GM12878 (cell line): ENCODE data around the gene AGAP1. TPM values are rescaled to one million over a fixed set of nuclear protein-coding genes. Genes with fewer than 3 reads are reported as not detected.

ENCODE experiments used
- ATAC-seq: fragments of 200-7000 bp; cut with Tn5 transposase; 3 replicates; pipeline ENCODE4 v1.9.1; 2020; ENCODE audit warnings: mild to moderate bottlenecking, moderate library complexity
- BruUV-seq: library from RNA; stranded (reverse); fragments of 400-500 nt; replicated peaks from 2 replicates; lab custom pipeline; 2021; lab: Mats Ljungman, UMichigan
- CTCF ChIA-PET: fragments of 300-600 bp; sonication (Branson Sonifier 250); formaldehyde crosslinking; extraction: SDS; loops from one replicate; lab custom pipeline; 2021; ENCODE audit warnings: inconsistent platforms; lab: Yijun Ruan, JAX
- POLR2A ChIA-PET: fragments of 350-600 bp; formaldehyde crosslinking; extraction: SDS; loops from one replicate; lab custom pipeline; 2021; ENCODE audit warnings: inconsistent platforms; lab: Charles Lee
- RAD21 ChIA-PET: fragments of 300-600 bp; sonication (Branson Sonifier 250); formaldehyde crosslinking; loops from one replicate; lab custom pipeline; 2023; ENCODE audit warnings: antibody characterized with exemption; ENCODE audit not compliant: unreplicated experiment; lab: Charles Lee
- SMC1A ChIA-PET: fragments of 300-600 bp; sonication (Branson Sonifier 250); formaldehyde crosslinking; loops from one replicate; lab custom pipeline; 2023; ENCODE audit not compliant: unreplicated experiment, uncharacterized antibody; lab: Charles Lee
- DNase-seq: peaks from one replicate; pipeline ENCODE4 v3.0.0-alpha.2; 2011; ENCODE audit warnings: low read depth, low spot score
- FAIRE-seq: peaks from 3 replicates; lab custom pipeline; 2011; peaks lifted over from hg19 to GRCh38; lab: Jason Lieb, UNC
- H2AFZ ChIP-seq: 2 replicates; pipeline ENCODE4 v1.6.0; 2011; ENCODE audit warnings: low read depth, low read length, control low read depth; ENCODE audit not compliant: control insufficient read depth
- H3K27ac ChIP-seq: 2 replicates; pipeline ENCODE4 v1.5.1; 2011; ENCODE audit warnings: control low read depth; ENCODE audit not compliant: control insufficient read depth, insufficient read depth
- H3K27me3 ChIP-seq, 2 experiments: replicated peaks in 1 of 2; 2 replicates each; pipeline versions ENCODE4 v1.6.0 to v1.6.1; 2011; ENCODE audit warnings: low read length in 1 of 2; ENCODE audit not compliant: control insufficient read depth in 2 of 2, insufficient read depth in 2 of 2
- H3K36me3 ChIP-seq, 2 experiments: 2 replicates each; pipeline ENCODE4 v1.5.1; 2011; ENCODE audit warnings: low read length in 1 of 2; ENCODE audit not compliant: control insufficient read depth in 2 of 2, insufficient read depth in 2 of 2
- H3K4me1 ChIP-seq: 2 replicates; pipeline ENCODE4 v1.6.1; 2011; ENCODE audit warnings: mild to moderate bottlenecking, low read length, moderate library complexity, mixed read lengths; ENCODE audit not compliant: control insufficient read depth, insufficient read depth
- H3K4me2 ChIP-seq: 2 replicates; pipeline ENCODE4 v1.6.0; 2011; ENCODE audit warnings: control low read depth; ENCODE audit not compliant: control insufficient read depth, insufficient read depth
- H3K4me3 ChIP-seq: fragments of 200-600 bp; sonication (generic); 2 replicates; pipeline ENCODE4 v1.5.1; 2016
- H3K79me2 ChIP-seq: 2 replicates; pipeline ENCODE4 v1.6.0; 2011; ENCODE audit warnings: low read length; ENCODE audit not compliant: control insufficient read depth, insufficient read depth
- H3K9ac ChIP-seq: 2 replicates; pipeline ENCODE4 v1.8.0; 2011; ENCODE audit warnings: low read length, control low read depth, mixed read lengths; ENCODE audit not compliant: control insufficient read depth, insufficient read depth
- H3K9me3 ChIP-seq: replicated peaks from 3 replicates; pipeline ENCODE4 v1.5.1; 2011; ENCODE audit warnings: mild to moderate bottlenecking, low read length; ENCODE audit not compliant: control insufficient read depth, insufficient read depth
- H4K20me1 ChIP-seq: 2 replicates; pipeline ENCODE4 v1.6.0; 2011; ENCODE audit not compliant: control insufficient read depth, insufficient read depth
- CHD1 ChIP-seq: IDR thresholded peaks from 2 replicates; pipeline ENCODE4 v1.6.1; 2012; ENCODE audit warnings: low read depth, low read length, improper control_type of control experiment
- DPF2 ChIP-seq: fragments of 450-650 bp; IDR thresholded peaks from 2 replicates; pipeline ENCODE4 v1.6.1; 2017; ENCODE audit warnings: mild to moderate bottlenecking
- KAT2A ChIP-seq: conservative IDR thresholded peaks from 2 replicates; pipeline ENCODE4 v1.6.1; 2011; ENCODE audit warnings: low read depth, low read length; ENCODE audit not compliant: control insufficient read depth
- MAX ChIP-seq: IDR thresholded peaks from 2 replicates; pipeline ENCODE4 v1.6.1; 2012; ENCODE audit warnings: low read depth, low read length, improper control_type of control experiment
- MEF2A ChIP-seq: IDR thresholded peaks from 2 replicates; pipeline ENCODE4 v1.6.1; 2011; ENCODE audit warnings: low read depth, mild to moderate bottlenecking, low read length, moderate library complexity; ENCODE audit not compliant: insufficient read depth
- NFIC ChIP-seq: IDR thresholded peaks from 2 replicates; pipeline ENCODE4 v1.6.1; 2012; ENCODE audit warnings: low read depth, mild to moderate bottlenecking, inconsistent platforms, low read length, moderate library complexity
- NFYA ChIP-seq: IDR thresholded peaks from 2 replicates; pipeline ENCODE4 v1.6.1; 2011; ENCODE audit warnings: low read depth, mild to moderate bottlenecking, low read length, improper control_type of control experiment, borderline replicate concordance
- NFYB ChIP-seq: IDR thresholded peaks from 2 replicates; pipeline ENCODE4 v1.6.1; 2011; ENCODE audit warnings: low read depth, mild to moderate bottlenecking, low read length, improper control_type of control experiment, moderate library complexity; ENCODE audit not compliant: insufficient read depth
- RAD21 ChIP-seq: IDR thresholded peaks from 2 replicates; pipeline ENCODE4 v1.6.1; 2011; ENCODE audit warnings: mild to moderate bottlenecking, low read depth, low read length, moderate library complexity; ENCODE audit not compliant: insufficient read depth
- RBBP5 ChIP-seq: fragments of 200-600 bp; sonication (generic); conservative IDR thresholded peaks from 2 replicates; pipeline ENCODE4 v1.6.1; 2016
- ZNF274 ChIP-seq: IDR thresholded peaks from one replicate; pipeline ENCODE4 v1.8.0; 2011; ENCODE audit not compliant: insufficient read length, insufficient read depth
- WGBS: methylation state at CpG from one replicate; pipeline ENCODE4 v1.1.6; 2016; ENCODE audit warnings: low lambda C conversion rate; ENCODE audit not compliant: insufficient replicate concordance, insufficient coverage; ENCODE audit errors: missing lambda C conversion rate; 5-methylcytosine and 5-hydroxymethylcytosine counted together
- in situ Hi-C: fragments of 300-500 bp; cut with MboI; formaldehyde crosslinking; loops from 9 replicates; pipeline ENCODE4 v1.14.3; 2018; ENCODE audit warnings: mixed read lengths
- intact Hi-C: fragments of 100-400 bp; cut with micrococcal nuclease; formaldehyde crosslinking; loops from one replicate; pipeline ENCODE4 v1.14.2; 2022; ENCODE audit not compliant: unreplicated experiment
- polyA plus RNA-seq, 11 experiments: library from polyadenylated mRNA; depleted of rRNA in 4 of 11; unstranded in 6 of 11; stranded (reverse) in 5 of 11; fragments of >200 nt; fragmentation: Nextera tagmentation in 4 of 11; fragmentation: Illumina TruSeq in 1 of 11; extraction: Ambion mirVana in 4 of 11; extraction: Trizol in 1 of 11; gene quantifications; 1 replicate in 1 of 11; 2 replicates in 10 of 11; pipeline versions ENCODE4 v1.2.1 to v1.2.3, GENCODE V29; 2011 to 2016; ENCODE audit warnings: inconsistent platforms in 2 of 11, missing spikeins in 2 of 11, low read depth in 1 of 11
- total RNA-seq, 4 experiments: library from RNA; depleted of rRNA in 3 of 4; stranded (reverse); fragments of >200 nt in 3 of 4; fragmentation: Illumina TruSeq in 1 of 4; extraction: Trizol in 1 of 4; gene quantifications; 2 replicates each; pipeline versions ENCODE4 v1.2.1 to v1.2.3, GENCODE V29; 2013 to 2021

Gene AGAP1
- total and polyA plus RNA-seq, 10 of the 15 experiments (the other 5 are each of a cell fraction or from before 2014, with no cell fraction given), result 0.05 to 0.15 (median 0.06) TPM; not detected in 7

GRCh38 chr2:235502336-235502735 is 8.5 kb downstream of the AGAP1 start (continued):
- TF ChIP-seq MAX (no peak), DPF2 (no peak), MEF2A (no peak)

GRCh38 chr2:235504441-235505180 is 10.8 kb downstream of the AGAP1 start:
- Histone ChIP-seq H3K9ac (no peak overlapping the region), H3K4me1 (no peaks in the 10 kb centered on the region), H3K36me3 (no peaks in the 10 kb centered on the region), H3K79me2 (no peaks in the 10 kb centered on the region), H4K20me1 (0 out of 2 replicates have a peak, but pooled peaks cover 4% of the 10 kb centered on the region), H3K27ac (no peak overlapping the region), H3K4me3 (no peak overlapping the region), H3K9me3 (no peaks in the 10 kb centered on the region), H3K27me3 (peaks cover 0 to 1% of the 10 kb centered on the region in 2 experiments; a peak in 2 of 4 replicates), H2AFZ (no peak overlapping the region), H3K4me2 (no peak overlapping the region)
- FAIRE-seq (no peak), DNase-seq (no peak), ATAC-seq (no peak)
- POLR2A ChIA-PET, result no interaction called here
- WGBS, result 26% methylated on average over 12 of the region's 12 CpGs
- RAD21 ChIA-PET, result no interaction called here
- CTCF ChIA-PET, result no interaction called here
- no TSS peak for BruUV-seq
- in situ Hi-C loops, result no loop called here
- intact Hi-C loops, result no loop called here
- no peak for TF ChIP-seq KAT2A
- no peak for TF ChIP-seq NFYA
- TF ChIP-seq RAD21, result no peak
- no peak for TF ChIP-seq CHD1
- no peak for TF ChIP-seq NFYB
- TF ChIP-seq NFIC, result no peak
- TF ChIP-seq ZNF274, result no peak
- TF ChIP-seq RBBP5, result no peak
- SMC1A ChIA-PET, result no interaction called here
